Sciatic nerve (tissue), 2 donors: ENCODE measurements around the gene RDH11. TPM values are rescaled to one million over a fixed set of nuclear protein-coding genes. Genes with fewer than 3 reads are reported as not detected.
"Not testable (repeated sequence)": the region's sequence is repeated elsewhere in the genome, so short reads cannot be mapped to it uniquely, and the experiment has no call there.

Source experiments
- ATAC-seq: fragments of 200-7000 bp; cut with Tn5 transposase; one replicate; pipeline ENCODE4 v1.9.1; 2020; ENCODE audit warnings: mild to moderate bottlenecking, moderate library complexity
- DNase-seq: peaks from one replicate; pipeline ENCODE4 v3.0.0-alpha.2; 2020; ENCODE audit warnings: low spot score
- intact Hi-C: fragments of 100-400 bp; cut with DNase I; formaldehyde crosslinking; loops from one replicate; pipeline ENCODE4 v1.14.2; 2022
- total RNA-seq: library from RNA; stranded (reverse); fragmentation: NEBNext Ultra II Directional; extraction: Animal tissue kit (Norgen Biotek cat#: 25700); gene quantifications from one replicate; pipeline ENCODE4 v1.2.1, GENCODE V29; 2021
- donor health status: DM: no; HTN: no; CAD: no.
- donor health status: DM: no; HTN: no; CAD: no.

Gene RDH11
- total RNA-seq, 1 donor from 2014 or later, result 46.1 TPM

- ATAC-seq, intact Hi-C loops: not testable (repeated sequence)
These were observed 13.8 kb upstream of the RDH11 start for GRCh38 chr14:67709346-67709745.

GRCh38 chr14:67705211-67705610 is 9.6 kb upstream of the RDH11 start:
- DNase-seq, result no peak
- intact Hi-C loops, result no loop called here
- ATAC-seq, result no peak

More at GRCh38 chr14:67709346-67709745, 13.8 kb upstream of the RDH11 start:
- DNase-seq, result not testable (repeated sequence)

GRCh38 chr14:67704484-67705089 is 9.0 kb upstream of the RDH11 start:
- intact Hi-C loops, result no loop called here

GRCh38 chr14:67703997-67704396 is 8.4 kb upstream of the RDH11 start:
- ATAC-seq (peak; percentile 39), DNase-seq (no peak)
- intact Hi-C loops, result no loop called here

More at GRCh38 chr14:67704484-67705089, 9.0 kb upstream of the RDH11 start:
- peak; percentile 88 for ATAC-seq
- no peak for DNase-seq

GRCh38 chr14:67701492-67701891 is 5.9 kb upstream of the RDH11 start, which contains the start of gene RDH12:
Gene RDH12 (plus strand): TSS chr14:67701886. CDS start chr14:67722643, 20,757 bp downstream.
- intact Hi-C loops, ATAC-seq, DNase-seq: not testable (repeated sequence)

GRCh38 chr14:67698179-67698578 is 2.6 kb upstream of the RDH11 start:
- ATAC-seq (no peak), DNase-seq (no peak)
- intact Hi-C loops, result no loop called here

- DNase-seq, result no peak
- intact Hi-C loops, result no loop called here
- ATAC-seq, result no peak
These were observed 1.4 kb upstream of the RDH11 start for GRCh38 chr14:67697006-67697405.

GRCh38 chr14:67694791-67695393 is 672 bp downstream of the RDH11 start:
- DNase-seq, result peak; percentile 68
- intact Hi-C loops, result no loop called here
- peak; percentile 63 for ATAC-seq

- no peak for DNase-seq
- no peak for ATAC-seq
- intact Hi-C loops, result no loop called here
These were observed 5.6 kb downstream of the RDH11 start for GRCh38 chr14:67690011-67690410.

- DNase-seq, result no peak
- ATAC-seq, result no peak
- intact Hi-C loops, result no loop called here
These were observed 11.7 kb downstream of the RDH11 start for GRCh38 chr14:67683842-67684241.

- intact Hi-C loops, result no loop called here
- no peak for ATAC-seq
- no peak for DNase-seq
These were observed 14.6 kb downstream of the RDH11 start for GRCh38 chr14:67680941-67681340.

- intact Hi-C loops, result no loop called here
- DNase-seq (no peak), ATAC-seq (no peak)
These were observed 15.4 kb downstream of the RDH11 start for GRCh38 chr14:67680121-67680602.

- DNase-seq (no peak), ATAC-seq (no peak)
- intact Hi-C loops, result no loop called here
These were observed 16.6 kb downstream of the RDH11 start for GRCh38 chr14:67679006-67679405.

GRCh38 chr14:67675219-67675582 is 20.4 kb downstream of the RDH11 start:
- ATAC-seq (no peak), DNase-seq (no peak)
- intact Hi-C loops, result no loop called here

- peak; percentile 98 for ATAC-seq
- intact Hi-C loops, result no loop called here
These were observed 20.9 kb downstream of the RDH11 start, which contains the start of gene VTI1B for GRCh38 chr14:67674480-67675218. Gene VTI1B (minus strand): TSS chr14:67674632. CDS start chr14:67674489, 143 bp downstream.

GRCh38 chr14:67674139-67674479 is 21.5 kb downstream of the RDH11 start:
- intact Hi-C loops, result no loop called here

More at GRCh38 chr14:67674480-67675218, 20.9 kb downstream of the RDH11 start, which contains the start of gene VTI1B:
- DNase-seq, result peak; percentile 86

GRCh38 chr14:67673451-67673850 is 22.1 kb downstream of the RDH11 start:
- no peak for ATAC-seq
- intact Hi-C loops, result no loop called here
- no peak for DNase-seq

More at GRCh38 chr14:67674139-67674479, 21.5 kb downstream of the RDH11 start:
- ATAC-seq (peak; percentile 77), DNase-seq (peak; percentile 81)

GRCh38 chr14:67668559-67668958 is 27.0 kb downstream of the RDH11 start:
- intact Hi-C loops, result no loop called here
- ATAC-seq (no peak), DNase-seq (no peak)

- DNase-seq (no peak), ATAC-seq (peak; percentile 81)
- intact Hi-C loops, result no loop called here
These were observed 28.7 kb downstream of the RDH11 start for GRCh38 chr14:67666750-67667449.
